SHP77 treated with DMSO at 0.1 percent for 48 hours (cell line): Measurements from ENCODE around the gene CCDC197.
A peak's percentile ranks its signal among the peaks of the same experiment; 100 is the strongest.

Source experiments
- DNase-seq: peaks from one replicate; lab custom pipeline; 2025; lab: John Stamatoyannopoulos, UW

CCDC197 gene

GRCh38 chr14:94026173-94026888 lies 29.2 kb downstream of the CCDC197 start, which contains the start of gene OTUB2:
Gene OTUB2, plus strand, starts transcription at chr14:94026340. Its CDS starts 198 bp downstream, at chr14:94026538.
- DNase-seq, result peak; percentile 95

DNA sequence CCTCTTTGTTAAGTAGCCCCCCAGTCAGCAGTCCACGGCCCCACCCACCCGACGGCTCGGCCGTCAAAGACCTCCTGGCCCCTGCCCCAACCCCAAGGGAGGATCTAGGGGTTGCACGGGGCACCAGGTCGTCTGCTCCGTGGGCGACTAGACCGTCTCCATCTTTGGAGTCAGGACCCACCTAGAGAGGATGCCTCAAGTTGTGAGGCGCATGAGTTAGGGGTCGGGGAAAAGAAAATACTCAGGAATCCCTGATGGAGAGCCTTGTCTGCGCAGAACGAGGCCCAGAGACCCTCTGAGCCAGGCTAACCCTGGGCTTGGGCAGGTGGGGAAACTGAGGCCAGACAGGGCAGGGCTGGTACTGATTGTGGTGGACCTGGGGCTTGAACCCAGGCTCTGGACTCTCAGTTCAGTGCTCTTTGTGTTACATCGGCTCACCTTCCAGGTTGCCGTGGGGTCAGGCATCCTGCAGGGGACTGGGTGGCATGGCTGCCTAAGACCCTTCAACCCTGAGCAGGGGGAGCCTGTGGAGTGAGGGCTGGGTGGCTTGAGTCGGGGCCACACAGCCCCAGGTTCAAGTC lies 29.9 kb downstream of the CCDC197 start:
- DNase-seq, result no peak

- no peak for DNase-seq
Measured at GRCh38 chr14:94027566-94028449, 30.7 kb downstream of the CCDC197 start.

GRCh38 chr14:94028450-94028826 lies 31.3 kb downstream of the CCDC197 start:
- DNase-seq, result no peak

GRCh38 chr14:94029265-94029664 lies 32.2 kb downstream of the CCDC197 start:
- DNase-seq, result no peak

DNA sequence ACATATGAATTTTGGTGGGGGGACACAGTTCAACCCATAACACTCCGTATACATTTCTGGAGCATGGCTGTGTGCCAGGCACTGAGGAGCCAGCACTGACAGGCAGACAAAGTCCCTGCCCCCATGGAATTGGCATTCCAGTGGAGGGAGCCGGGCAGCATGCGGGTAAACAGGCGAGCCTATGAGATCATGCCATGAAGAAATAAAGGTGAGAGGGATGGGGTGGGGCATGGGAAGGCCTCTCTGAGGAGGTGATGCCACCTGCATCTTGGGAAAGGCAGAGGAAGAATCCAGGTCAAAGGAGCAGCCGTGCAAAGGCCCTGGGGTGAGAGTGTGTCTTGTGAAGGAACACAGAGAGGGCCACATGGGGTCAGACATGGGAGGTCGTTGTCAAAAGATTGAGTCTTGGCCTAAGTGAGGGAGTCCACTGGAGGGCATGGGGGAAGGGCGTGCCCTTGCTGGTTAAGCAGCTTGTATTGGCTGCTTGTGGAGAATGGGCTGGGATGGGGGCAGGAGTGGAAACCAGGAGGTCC lies 32.6 kb downstream of the CCDC197 start:
- no peak for DNase-seq

- DNase-seq, result no peak
Measured at GRCh38 chr14:94030571-94030970, 33.5 kb downstream of the CCDC197 start.

DNA sequence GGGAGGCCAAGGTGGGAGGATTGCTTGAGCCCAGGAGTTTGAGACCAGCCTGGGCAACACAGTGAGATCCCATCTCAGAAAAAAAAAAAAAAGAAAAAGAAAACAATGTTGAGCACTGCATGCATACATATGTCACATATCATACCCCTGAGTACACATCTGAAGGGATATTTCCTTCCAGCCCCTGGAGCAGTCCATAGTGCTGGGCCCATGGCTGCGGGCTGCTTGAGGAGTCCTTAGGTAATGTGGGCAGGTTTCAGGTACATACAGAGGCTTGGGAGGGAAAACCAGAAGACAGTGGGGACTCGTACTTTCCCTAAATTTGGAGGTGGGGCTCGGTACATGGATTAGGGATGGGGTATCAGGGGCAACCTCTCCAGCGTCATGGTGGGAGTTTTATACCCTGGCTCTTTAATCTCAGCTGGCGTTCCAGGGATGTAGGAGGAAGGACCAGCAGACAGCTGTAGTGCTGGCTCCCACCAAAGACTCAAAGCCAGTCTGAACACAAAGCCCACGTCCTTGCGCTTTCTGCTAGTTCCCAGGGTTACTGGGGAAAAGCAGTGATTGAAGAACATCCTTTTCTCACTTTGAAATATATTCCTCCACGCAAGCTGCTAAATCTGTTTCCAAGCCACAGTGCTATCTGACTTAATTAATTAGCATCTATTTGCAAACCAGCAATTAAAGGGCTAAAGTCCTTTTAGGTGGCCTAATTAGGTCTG lies 34.2 kb downstream of the CCDC197 start:
- no peak for DNase-seq

GRCh38 chr14:94031883-94032279 lies 34.8 kb downstream of the CCDC197 start:
- no peak for DNase-seq

- DNase-seq, result no peak
Measured at GRCh38 chr14:94034886-94035285, 37.8 kb downstream of the CCDC197 start.

- DNase-seq, result no peak
Measured at GRCh38 chr14:94036313-94037167, 39.4 kb downstream of the CCDC197 start.

- DNase-seq, result no peak
Measured at GRCh38 chr14:94037954-94038353, 40.9 kb downstream of the CCDC197 start.

DNA sequence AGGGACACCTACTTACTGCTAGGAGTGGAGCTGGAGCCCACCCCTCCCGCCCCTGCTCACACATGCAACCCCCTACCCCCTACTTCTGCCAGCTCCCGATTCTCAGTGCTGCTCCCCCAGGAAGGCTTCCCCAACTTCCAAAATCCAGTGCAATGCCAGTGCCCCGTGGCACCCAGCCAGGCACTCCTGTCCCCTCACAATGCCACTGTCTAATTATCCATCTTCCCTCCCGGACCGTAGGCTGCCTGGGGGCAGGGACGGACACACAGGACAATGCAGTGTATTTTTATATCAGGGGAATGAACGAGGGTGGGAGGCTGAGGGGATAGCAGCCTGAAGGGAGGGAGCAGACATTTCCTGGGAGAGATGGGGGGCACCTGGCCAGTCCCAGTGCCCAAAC lies 41.4 kb downstream of the CCDC197 start:
- DNase-seq, result no peak

DNA sequence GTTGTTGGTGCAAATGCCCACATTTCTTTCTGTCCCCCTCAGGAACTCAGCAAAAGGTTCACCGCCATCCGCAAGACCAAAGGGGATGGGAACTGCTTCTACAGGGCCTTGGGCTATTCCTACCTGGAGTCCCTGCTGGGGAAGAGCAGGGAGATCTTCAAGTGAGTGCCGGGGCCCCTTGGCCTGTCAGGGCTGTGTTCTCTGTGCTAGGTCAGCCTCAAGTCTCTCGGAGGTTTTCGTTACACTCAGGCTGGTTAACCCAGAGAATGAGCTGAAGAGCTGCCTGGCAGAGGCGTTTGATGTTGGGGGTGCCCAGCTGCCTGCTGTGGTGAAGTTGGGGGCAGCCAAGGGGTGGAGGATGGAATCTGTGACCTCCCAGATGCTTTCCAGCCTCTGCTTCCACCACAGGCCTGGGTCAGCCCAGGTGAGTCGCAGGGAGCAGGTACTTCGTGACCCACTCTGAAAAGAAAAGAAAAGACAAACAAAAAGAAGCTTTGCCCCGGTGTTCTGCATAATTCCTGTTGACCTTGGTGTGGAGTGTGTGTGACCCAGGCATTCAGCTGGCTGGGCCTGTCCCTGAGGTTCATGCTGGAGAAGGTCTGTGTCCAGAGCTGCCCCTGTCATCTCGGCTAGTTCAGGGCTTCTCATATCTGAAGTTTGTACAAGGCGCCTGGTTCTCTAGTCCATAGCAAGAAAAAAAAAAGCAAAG lies 42.0 kb downstream of the CCDC197 start:
- no peak for DNase-seq

- DNase-seq, result no peak
Measured at GRCh38 chr14:94040247-94040646, 43.1 kb downstream of the CCDC197 start.

DNA sequence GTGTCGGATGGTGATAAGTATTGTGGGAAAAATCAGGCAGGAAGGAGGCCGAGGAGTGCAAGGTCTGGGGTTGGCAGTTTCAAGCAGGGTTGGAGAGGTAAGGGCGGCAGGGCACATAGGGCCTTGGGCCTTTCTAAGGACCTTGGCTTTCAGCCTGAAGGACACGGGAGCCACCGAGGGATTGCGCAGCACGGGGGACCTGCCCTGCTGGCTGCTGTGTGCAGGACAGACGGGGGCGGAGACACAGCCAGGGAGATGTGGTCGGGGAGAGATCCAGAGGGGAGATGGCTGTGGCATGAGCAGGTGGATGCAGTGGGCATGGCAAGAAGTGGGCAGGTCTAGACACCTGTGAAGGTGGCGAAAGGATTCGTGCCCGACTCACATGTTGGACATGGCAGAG lies 43.7 kb downstream of the CCDC197 start:
- DNase-seq, result no peak

DNA sequence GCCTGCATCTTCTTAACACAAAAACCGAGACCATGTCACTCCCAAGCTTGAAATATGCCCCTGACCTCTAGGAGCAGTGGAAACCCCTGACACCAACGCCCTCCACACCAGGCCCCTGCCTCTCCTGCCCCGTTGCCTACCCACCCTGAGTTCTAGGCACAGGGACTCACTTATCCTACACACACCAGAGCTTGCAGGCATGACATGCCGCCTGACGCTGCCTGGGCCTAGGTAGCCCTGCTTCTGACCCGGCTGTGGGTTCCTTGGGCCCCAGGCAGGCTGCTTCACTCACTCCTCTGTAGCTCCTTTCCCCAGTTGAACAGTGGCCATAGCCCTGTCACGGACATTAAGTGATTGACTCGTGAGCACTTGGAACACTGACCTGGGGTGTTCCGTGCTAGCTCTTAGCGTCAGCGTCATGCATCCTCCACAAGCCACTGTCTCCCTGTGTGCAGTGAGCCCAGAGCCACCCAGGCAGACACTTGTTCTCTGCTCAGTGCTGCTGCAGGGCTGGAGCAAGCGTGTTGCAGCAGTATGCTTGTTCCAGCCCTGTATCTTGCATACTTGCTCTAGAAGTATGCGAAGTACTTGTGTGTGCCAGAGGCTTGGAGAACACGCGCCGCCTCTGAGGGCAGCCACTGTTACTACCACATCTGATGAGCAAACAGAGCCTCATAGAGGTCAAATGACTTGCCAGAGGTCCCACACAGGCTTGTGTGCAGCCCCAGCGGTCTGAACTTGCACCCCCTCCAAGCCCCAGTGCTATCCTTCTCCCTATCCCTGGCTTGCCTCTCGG lies 44.6 kb downstream of the CCDC197 start:
- DNase-seq, result no peak

GRCh38 chr14:94042433-94043091 lies 45.5 kb downstream of the CCDC197 start:
- DNase-seq, result no peak
